ENCODE results near the gene DNMT3B.

GRCh38 chr20:32751293-32751692, 10.9 kb upstream of the DNMT3B start:
- TF ChIP-seq CTCF (IDR thresholded peaks at IDR 0.05) = no peak
- TF ChIP-seq POLR2A (IDR thresholded peaks at IDR 0.05) = no peak

All from body of pancreas (tissue), 4 donors.